ENCODE measurements around the gene HSPA2.

- no peak for TF ChIP-seq CTCF (IDR thresholded peaks at IDR 0.05)
- no peak for TF ChIP-seq POLR2A (IDR thresholded peaks at IDR 0.05)
These were observed 21.9 kb downstream of the HSPA2 start for GRCh38 chr14:64562436-64562835.

Data from tibial nerve (tissue), 3 donors.